ENCODE data around the gene DPH7. TPM values are rescaled to one million over a fixed set of nuclear protein-coding genes. Genes with fewer than 3 reads are reported as not detected.
"Not testable (repeated sequence)": the region's sequence is repeated elsewhere in the genome, so short reads cannot be mapped to it uniquely, and the experiment has no call there.

Gene DPH7
- total and polyA plus RNA-seq, 5 donors from 2014 or later, result 24.4 to 57.0 (median 31.8) TPM

- no peaks in the 10 kb centered on the region for H3K9me3 Mint-ChIP-seq
- Histone ChIP-seq H3K27me3 (ENCODE audit: control insufficient read depth, insufficient read depth, low read length) (no peaks in the 10 kb centered on the region), H3K4me3 (ENCODE audit: low read depth, low read length) (no peak overlapping the region), H3K4me1 (ENCODE audit: control insufficient read depth, insufficient read depth, low read length, poor library complexity, severe bottlenecking) (no peaks in the 10 kb centered on the region), H3K9me3 (ENCODE audit: control insufficient read depth in 2 of 2, low read length in 2 of 2) (no peaks in the 10 kb centered on the region), H3K36me3 (ENCODE audit: control insufficient read depth, insufficient read depth, low read length) (no peaks in the 10 kb centered on the region), H3K27ac (ENCODE audit: insufficient read depth, low read length, poor library complexity, severe bottlenecking) (no peak overlapping the region)
- no peak overlapping the region for H3K27ac Mint-ChIP-seq
- no peak for ATAC-seq (ENCODE audit: low read depth in 2 of 2)
- peaks cover 0 to 7% (median 3%) of the 10 kb centered on the region in 4 donors for H3K4me1 Mint-ChIP-seq
- H3K36me3 Mint-ChIP-seq, result peaks cover 3% of the 10 kb centered on the region
- H3K27me3 Mint-ChIP-seq, result no peaks in the 10 kb centered on the region
- DNase-seq, result no peak
- H3K4me3 Mint-ChIP-seq, result no peak overlapping the region
These were observed 36.2 kb downstream of the DPH7 start for GRCh38 chr9:137542486-137542885.

DNA sequence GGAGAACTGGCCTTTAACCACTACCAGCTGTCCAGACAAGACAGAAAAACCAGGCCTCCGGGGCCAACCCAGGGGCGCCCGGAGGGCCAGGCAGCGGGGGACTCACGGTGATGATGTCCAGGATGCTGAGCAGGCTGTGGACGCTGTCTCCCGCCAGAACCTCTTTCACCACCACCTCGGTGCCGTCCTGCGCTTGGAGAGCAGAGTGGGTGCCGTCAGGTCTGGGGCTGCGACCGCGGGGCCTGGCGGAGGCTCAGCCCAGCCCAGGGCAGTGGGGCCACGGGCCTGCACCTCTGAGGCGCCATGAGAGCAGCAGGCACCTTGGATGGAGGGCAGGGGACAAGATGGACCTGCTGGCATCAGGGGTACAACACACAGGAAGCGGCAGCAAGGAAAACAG is 38.2 kb downstream of the DPH7 start:
- H3K4me3 ChIP-seq (ENCODE audit: low read depth, low read length), result no peak overlapping the region
- H3K36me3 ChIP-seq (ENCODE audit: control insufficient read depth, insufficient read depth, low read length), result no peaks in the 10 kb centered on the region
- peaks cover 5% of the 10 kb centered on the region for H3K4me1 ChIP-seq (ENCODE audit: control insufficient read depth, insufficient read depth, low read length, poor library complexity, severe bottlenecking)
- Mint-ChIP-seq H3K27me3 (no peaks in the 10 kb centered on the region), H3K9me3 (peaks cover 0 to 5% (median 0%) of the 10 kb centered on the region in 7 donors), H3K36me3 (peaks cover 3% of the 10 kb centered on the region), H3K4me3 (no peak overlapping the region), H3K27ac (no peak overlapping the region), H3K4me1 (peaks cover 0 to 18% (median 6%) of the 10 kb centered on the region in 4 donors)
- ATAC-seq (ENCODE audit: low read depth in 2 of 2) (no peak), DNase-seq (no peak)
- H3K9me3 ChIP-seq (ENCODE audit: control insufficient read depth in 2 of 2, low read length in 2 of 2), result no peaks in the 10 kb centered on the region
- no peaks in the 10 kb centered on the region for H3K27me3 ChIP-seq (ENCODE audit: control insufficient read depth, insufficient read depth, low read length)
- no peak overlapping the region for H3K27ac ChIP-seq (ENCODE audit: insufficient read depth, low read length, poor library complexity, severe bottlenecking)

DNA sequence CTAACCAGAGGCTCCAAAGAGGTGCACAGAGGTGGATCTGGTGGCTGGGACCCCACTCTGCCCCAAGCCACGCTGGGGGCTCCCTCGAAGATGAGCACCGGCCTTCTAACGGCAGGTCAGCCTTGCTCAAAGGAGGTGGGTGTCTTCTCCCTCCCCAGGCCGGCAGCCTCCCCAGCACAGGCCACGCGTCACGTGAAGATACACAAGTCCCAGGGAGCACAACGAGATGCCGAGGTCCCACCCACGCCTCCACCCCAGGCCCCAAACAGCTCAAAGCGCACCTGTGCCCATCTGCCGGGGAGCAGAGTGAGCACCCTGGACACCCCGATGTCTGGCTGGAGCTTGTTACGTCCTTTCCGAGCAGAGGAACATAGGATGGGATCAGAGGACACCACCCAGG is 40.7 kb downstream of the DPH7 start:
- DNase-seq, result no peak
- H3K9me3 ChIP-seq (ENCODE audit: control insufficient read depth in 2 of 2, low read length in 2 of 2), result no peaks in the 10 kb centered on the region
- H3K4me3 ChIP-seq (ENCODE audit: low read depth, low read length), result no peak overlapping the region
- ATAC-seq (ENCODE audit: low read depth in 2 of 2), result no peak
- no peak overlapping the region for H3K4me3 Mint-ChIP-seq
- peaks cover 3% of the 10 kb centered on the region for H3K36me3 Mint-ChIP-seq
- no peaks in the 10 kb centered on the region for H3K27me3 ChIP-seq (ENCODE audit: control insufficient read depth, insufficient read depth, low read length)
- H3K27ac ChIP-seq (ENCODE audit: insufficient read depth, low read length, poor library complexity, severe bottlenecking), result no peak overlapping the region
- no peaks in the 10 kb centered on the region for H3K27me3 Mint-ChIP-seq
- H3K36me3 ChIP-seq (ENCODE audit: control insufficient read depth, insufficient read depth, low read length), result no peaks in the 10 kb centered on the region
- H3K9me3 Mint-ChIP-seq, result peaks cover 0 to 5% (median 0%) of the 10 kb centered on the region in 7 donors
- H3K27ac Mint-ChIP-seq, result no peak overlapping the region
- peaks cover 5% of the 10 kb centered on the region for H3K4me1 ChIP-seq (ENCODE audit: control insufficient read depth, insufficient read depth, low read length, poor library complexity, severe bottlenecking)
- H3K4me1 Mint-ChIP-seq, result peaks cover 6 to 27% (median 12%) of the 10 kb centered on the region in 4 donors

DNA sequence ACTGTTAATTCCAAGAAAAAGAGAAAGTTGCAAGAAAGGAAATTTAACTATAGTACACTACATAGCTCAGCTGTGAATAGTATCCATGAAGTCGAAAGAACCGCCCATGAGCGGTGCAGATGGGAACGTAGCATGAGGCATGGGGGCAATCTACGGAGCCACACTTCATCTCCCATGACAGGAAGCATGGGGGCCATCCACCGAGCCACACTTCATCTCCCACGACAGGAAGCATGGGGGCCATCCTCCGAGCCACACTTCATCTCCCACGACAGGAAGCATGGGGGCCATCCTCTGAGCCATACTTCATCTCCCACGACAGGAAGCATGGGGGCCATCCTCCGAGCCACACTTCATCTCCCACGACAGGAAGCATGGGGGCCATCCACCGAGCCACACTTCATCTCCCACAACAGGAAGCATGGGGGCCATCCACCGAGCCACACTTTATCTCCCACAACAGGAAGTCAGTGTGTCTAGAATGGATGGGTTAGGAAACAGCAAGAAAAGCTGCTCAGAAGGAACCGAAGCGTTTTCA is 42.1 kb downstream of the DPH7 start:
- H3K4me1 ChIP-seq (ENCODE audit: control insufficient read depth, insufficient read depth, low read length, poor library complexity, severe bottlenecking); H3K4me3 ChIP-seq (ENCODE audit: low read depth, low read length); H3K9me3 Mint-ChIP-seq; ATAC-seq (ENCODE audit: low read depth in 2 of 2); H3K9me3 ChIP-seq (ENCODE audit: control insufficient read depth in 2 of 2, low read length in 2 of 2); H3K27me3 Mint-ChIP-seq; H3K36me3 Mint-ChIP-seq; H3K4me3 Mint-ChIP-seq; H3K27me3 ChIP-seq (ENCODE audit: control insufficient read depth, insufficient read depth, low read length); H3K36me3 ChIP-seq (ENCODE audit: control insufficient read depth, insufficient read depth, low read length); H3K27ac ChIP-seq (ENCODE audit: insufficient read depth, low read length, poor library complexity, severe bottlenecking): not testable (repeated sequence)
- Mint-ChIP-seq H3K4me1 (peaks cover 6 to 27% (median 12%) of the 10 kb centered on the region in 4 donors), H3K27ac (peak overlapping the region in 1 of 3 donors; percentile 46)
- peak in 1 of 3 donors; percentile 62 for DNase-seq

GRCh38 chr9:137535120-137535428 is 43.7 kb downstream of the DPH7 start:
- no peak for DNase-seq
- Mint-ChIP-seq H3K4me1 (peaks cover 6 to 27% (median 12%) of the 10 kb centered on the region in 4 donors), H3K27me3 (no peaks in the 10 kb centered on the region), H3K9me3 (peaks cover 0 to 6% (median 0%) of the 10 kb centered on the region in 7 donors), H3K27ac (peak overlapping the region in 1 of 3 donors; percentile 44), H3K4me3 (no peak overlapping the region), H3K36me3 (peaks cover 3% of the 10 kb centered on the region)
- ATAC-seq (ENCODE audit: low read depth in 2 of 2), result no peak
- Histone ChIP-seq H3K36me3 (ENCODE audit: control insufficient read depth, insufficient read depth, low read length) (no peaks in the 10 kb centered on the region), H3K4me1 (ENCODE audit: control insufficient read depth, insufficient read depth, low read length, poor library complexity, severe bottlenecking) (peaks cover 5% of the 10 kb centered on the region), H3K9me3 (ENCODE audit: control insufficient read depth in 2 of 2, low read length in 2 of 2) (no peaks in the 10 kb centered on the region), H3K4me3 (ENCODE audit: low read depth, low read length) (no peak overlapping the region), H3K27ac (ENCODE audit: insufficient read depth, low read length, poor library complexity, severe bottlenecking) (no peak overlapping the region), H3K27me3 (ENCODE audit: control insufficient read depth, insufficient read depth, low read length) (no peaks in the 10 kb centered on the region)

DNA sequence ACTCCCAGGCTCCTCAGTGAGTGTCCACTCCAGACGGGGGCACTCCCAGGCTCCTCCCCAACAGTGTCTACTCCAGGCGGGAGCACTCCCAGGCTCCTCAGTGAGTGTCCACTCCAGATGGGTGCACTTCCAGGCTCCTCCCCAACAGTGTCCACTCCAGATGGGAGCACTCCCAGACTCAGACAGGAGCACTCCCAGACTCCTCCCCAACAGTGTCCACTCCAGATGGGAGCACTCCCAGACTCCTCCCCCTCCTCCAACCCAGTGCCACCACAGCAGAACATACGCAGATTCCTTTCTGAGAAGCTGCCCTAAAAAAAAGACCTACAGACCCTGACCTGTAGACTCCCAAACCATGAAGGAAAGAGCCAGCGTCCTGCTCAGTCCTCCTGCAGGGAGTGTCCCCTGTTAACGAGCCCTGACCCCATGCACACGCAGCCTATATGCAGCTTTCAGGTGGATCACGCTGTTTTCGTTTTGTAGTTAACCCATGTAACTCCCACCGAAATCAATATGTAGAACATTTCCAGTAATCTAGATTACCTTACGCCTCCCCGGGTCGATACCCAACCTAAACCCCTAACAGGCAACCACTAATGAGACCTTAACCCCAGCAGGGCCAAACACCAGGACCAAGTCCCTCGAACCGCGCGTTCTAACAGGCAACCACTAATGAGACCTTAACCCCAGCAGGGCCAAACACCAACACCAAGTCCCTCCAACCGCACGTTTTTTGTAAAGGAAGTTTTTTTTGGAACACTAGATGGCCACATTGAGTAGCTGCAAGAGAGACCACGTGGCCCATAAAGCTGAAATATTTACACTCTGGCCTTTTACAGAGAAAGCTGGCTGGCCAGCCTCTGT is 44.2 kb downstream of the DPH7 start:
- no peaks in the 10 kb centered on the region for H3K27me3 ChIP-seq (ENCODE audit: control insufficient read depth, insufficient read depth, low read length)
- no peak overlapping the region for H3K4me3 ChIP-seq (ENCODE audit: low read depth, low read length)
- H3K27ac ChIP-seq (ENCODE audit: insufficient read depth, low read length, poor library complexity, severe bottlenecking), result no peak overlapping the region
- Mint-ChIP-seq H3K27me3 (no peaks in the 10 kb centered on the region), H3K27ac (peak overlapping the region in 2 of 3 donors; percentile 11 to 44), H3K36me3 (peaks cover 3% of the 10 kb centered on the region), H3K4me3 (peak overlapping the region in 2 of 4 donors; percentile 8 to 62), H3K9me3 (peaks cover 0 to 6% (median 0%) of the 10 kb centered on the region in 7 donors), H3K4me1 (peaks cover 6 to 27% (median 12%) of the 10 kb centered on the region in 4 donors)
- DNase-seq, result peak in 2 of 3 donors; percentile 30 to 58
- H3K4me1 ChIP-seq (ENCODE audit: control insufficient read depth, insufficient read depth, low read length, poor library complexity, severe bottlenecking), result peaks cover 5% of the 10 kb centered on the region
- no peaks in the 10 kb centered on the region for H3K9me3 ChIP-seq (ENCODE audit: control insufficient read depth in 2 of 2, low read length in 2 of 2)
- peak in 1 of 2 donors; percentile 24 for ATAC-seq (ENCODE audit: low read depth in 2 of 2)
- no peaks in the 10 kb centered on the region for H3K36me3 ChIP-seq (ENCODE audit: control insufficient read depth, insufficient read depth, low read length)

- not testable (repeated sequence) for H3K36me3 Mint-ChIP-seq; H3K4me3 ChIP-seq (ENCODE audit: low read depth, low read length); ATAC-seq (ENCODE audit: low read depth in 2 of 2); H3K4me3 Mint-ChIP-seq; DNase-seq; H3K4me1 ChIP-seq (ENCODE audit: control insufficient read depth, insufficient read depth, low read length, poor library complexity, severe bottlenecking); H3K27ac ChIP-seq (ENCODE audit: insufficient read depth, low read length, poor library complexity, severe bottlenecking); H3K9me3 ChIP-seq (ENCODE audit: control insufficient read depth in 2 of 2, low read length in 2 of 2); H3K27ac Mint-ChIP-seq; H3K27me3 Mint-ChIP-seq; H3K9me3 Mint-ChIP-seq; H3K27me3 ChIP-seq (ENCODE audit: control insufficient read depth, insufficient read depth, low read length); H3K36me3 ChIP-seq (ENCODE audit: control insufficient read depth, insufficient read depth, low read length)
- peaks cover 6 to 27% (median 12%) of the 10 kb centered on the region in 4 donors for H3K4me1 Mint-ChIP-seq
These were observed 45.7 kb downstream of the DPH7 start for GRCh38 chr9:137532891-137533468.
